Measurements from ENCODE around the gene HDDC2. TPM values are rescaled to one million over a fixed set of nuclear protein-coding genes. Genes with fewer than 3 reads are reported as not detected.

The HDDC2 gene
- 32.9 TPM for total RNA-seq

GRCh38 chr6:125301435-125302391, at the start of gene HDDC2:
Gene HDDC2, minus strand, starts transcription at chr6:125301967. Its CDS starts 35 bp downstream, at chr6:125301932.

Other genes starting within 250 kb of the HDDC2 start
- 3.8 TPM for gene TPD52L1, start 148.2 kb downstream of the HDDC2 start, total RNA-seq

Measured in parietal lobe (tissue), 1 donor.